Type B pancreatic cell (in vitro differentiated cells): ENCODE results near the gene TTLL11. TPM values are rescaled to one million over a fixed set of nuclear protein-coding genes. Genes with fewer than 3 reads are reported as not detected.

Experiments used
- DNase-seq: peaks from one replicate; pipeline ENCODE4 v3.0.0; 2021; ENCODE audit warnings: mixed read lengths; ENCODE audit not compliant: unreplicated experiment; ENCODE audit errors: extremely low spot score
- H3K27ac Mint-ChIP-seq: 2 replicates; pipeline ENCODE4 v1.8.0; 2021; ENCODE audit warnings: mild to moderate bottlenecking, mixed read lengths
- H3K27me3 Mint-ChIP-seq: 2 replicates; pipeline ENCODE4 v1.8.0; 2021; ENCODE audit warnings: mixed read lengths
- H3K36me3 Mint-ChIP-seq: 2 replicates; pipeline ENCODE4 v1.8.0; 2021; ENCODE audit warnings: mixed read lengths
- H3K4me1 Mint-ChIP-seq: one replicate; pipeline ENCODE4 v1.8.0; 2021; ENCODE audit warnings: mixed read lengths; ENCODE audit not compliant: unreplicated experiment
- H3K4me3 Mint-ChIP-seq: 2 replicates; pipeline ENCODE4 v1.8.0; 2021; ENCODE audit warnings: mild to moderate bottlenecking, mixed read lengths
- H3K9me3 Mint-ChIP-seq: 2 replicates; pipeline ENCODE4 v1.8.0; 2021; ENCODE audit warnings: mixed read lengths
- total RNA-seq: library from RNA; stranded (reverse); gene quantifications from 2 replicates; pipeline ENCODE4 v1.2.1, GENCODE V29; 2021; ENCODE audit warnings: low replicate concordance
- TF ChIP-seq, protein P1 (sequence below): fragments of 200-600 bp; sonication (generic); conservative IDR thresholded peaks from 2 replicates; pipeline ENCODE4 v1.5.0; 2021; ENCODE audit warnings: antibody characterized with exemption, mild to moderate bottlenecking

The TTLL11 gene
- total RNA-seq, 1 donor from 2014 or later = 8.6 TPM

DNA sequence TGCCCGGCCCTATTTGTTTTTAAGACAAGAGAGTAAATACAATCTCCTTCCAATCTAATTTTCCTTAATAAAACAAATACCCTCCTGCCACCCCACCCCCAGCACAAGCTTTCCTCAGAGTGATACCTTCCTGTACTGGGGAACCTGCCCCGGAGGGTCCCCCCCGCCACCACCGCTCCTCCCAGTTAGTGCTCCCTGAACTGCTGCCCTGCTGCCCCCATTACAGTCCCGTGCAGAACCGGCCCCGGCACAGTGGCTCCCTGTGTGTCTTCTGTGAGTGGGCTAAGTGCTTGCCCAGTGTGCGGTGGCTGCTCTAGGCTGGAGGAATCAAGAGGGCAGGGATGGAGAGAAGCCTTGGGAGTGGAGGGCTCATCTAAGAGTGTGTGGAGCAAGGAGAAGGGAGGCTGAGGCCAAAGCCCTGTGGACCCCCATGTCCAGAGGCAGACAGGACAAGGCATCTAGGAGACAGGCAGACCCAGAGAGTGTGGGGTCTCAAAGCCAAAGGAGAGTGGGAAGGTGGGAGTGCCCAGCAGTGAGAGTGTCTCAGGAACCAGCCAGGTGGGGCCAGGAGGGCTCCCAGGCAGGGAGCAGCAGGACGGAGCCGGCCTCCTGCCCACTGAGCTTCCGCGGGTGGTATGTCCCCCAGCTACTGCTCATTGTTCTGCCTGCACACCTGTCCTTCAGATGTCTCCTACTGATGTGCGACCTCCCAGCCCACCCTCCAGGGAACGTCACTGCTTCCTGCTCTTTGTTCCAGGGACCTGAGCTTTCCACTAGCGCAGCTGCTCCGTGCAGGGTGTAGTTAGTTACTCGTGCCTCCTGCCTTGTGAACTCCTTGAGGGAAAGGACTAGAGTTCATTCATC is 312.7 kb downstream of the TTLL11 start:
- Mint-ChIP-seq H3K36me3 (peaks cover 40% of the 10 kb centered on the region), H3K27me3 (no peaks in the 10 kb centered on the region), H3K4me3 (no peak overlapping the region), H3K27ac (peak overlapping the region; percentile 62), H3K4me1 (peaks cover 20% of the 10 kb centered on the region), H3K9me3 (no peaks in the 10 kb centered on the region)
- DNase-seq = no peak
- TF ChIP-seq, protein P1, sequence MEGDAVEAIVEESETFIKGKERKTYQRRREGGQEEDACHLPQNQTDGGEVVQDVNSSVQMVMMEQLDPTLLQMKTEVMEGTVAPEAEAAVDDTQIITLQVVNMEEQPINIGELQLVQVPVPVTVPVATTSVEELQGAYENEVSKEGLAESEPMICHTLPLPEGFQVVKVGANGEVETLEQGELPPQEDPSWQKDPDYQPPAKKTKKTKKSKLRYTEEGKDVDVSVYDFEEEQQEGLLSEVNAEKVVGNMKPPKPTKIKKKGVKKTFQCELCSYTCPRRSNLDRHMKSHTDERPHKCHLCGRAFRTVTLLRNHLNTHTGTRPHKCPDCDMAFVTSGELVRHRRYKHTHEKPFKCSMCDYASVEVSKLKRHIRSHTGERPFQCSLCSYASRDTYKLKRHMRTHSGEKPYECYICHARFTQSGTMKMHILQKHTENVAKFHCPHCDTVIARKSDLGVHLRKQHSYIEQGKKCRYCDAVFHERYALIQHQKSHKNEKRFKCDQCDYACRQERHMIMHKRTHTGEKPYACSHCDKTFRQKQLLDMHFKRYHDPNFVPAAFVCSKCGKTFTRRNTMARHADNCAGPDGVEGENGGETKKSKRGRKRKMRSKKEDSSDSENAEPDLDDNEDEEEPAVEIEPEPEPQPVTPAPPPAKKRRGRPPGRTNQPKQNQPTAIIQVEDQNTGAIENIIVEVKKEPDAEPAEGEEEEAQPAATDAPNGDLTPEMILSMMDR = no peak

DNA sequence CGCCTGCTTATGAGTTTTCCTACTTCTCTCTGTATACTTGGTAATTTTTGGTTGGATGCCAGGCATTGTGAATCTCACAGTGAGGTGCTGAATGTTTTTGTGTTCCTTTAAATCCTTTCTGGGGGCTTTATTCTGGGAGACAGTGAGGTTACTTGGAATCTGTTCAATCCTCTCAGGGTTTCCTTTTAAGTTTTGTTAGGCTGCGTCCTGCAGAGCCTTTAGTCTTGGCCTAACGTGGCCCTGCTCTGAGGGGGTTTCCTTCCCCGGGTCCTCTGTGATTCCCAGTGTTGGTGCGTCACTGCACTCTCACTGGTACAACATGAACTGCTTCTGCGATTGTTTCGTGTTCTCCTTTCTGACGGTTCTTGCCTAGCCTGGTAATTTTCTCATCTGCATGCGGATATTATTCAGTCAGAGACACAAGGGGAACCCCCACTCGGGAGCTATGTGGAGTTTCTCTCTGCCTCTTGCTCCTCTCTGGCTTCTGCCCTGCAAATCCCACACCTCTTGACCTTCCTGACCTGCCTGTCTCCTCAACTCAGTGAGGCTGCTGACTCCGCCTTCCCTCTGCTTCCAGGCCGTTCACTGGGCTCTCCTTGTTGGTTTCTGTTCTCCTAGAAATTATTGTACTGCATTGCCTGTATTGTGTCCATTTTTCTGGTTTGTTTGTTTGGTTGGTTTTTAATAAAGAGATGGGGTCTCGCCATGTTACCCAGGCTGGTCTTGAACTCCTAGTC is 313.6 kb downstream of the TTLL11 start:
- no peaks in the 10 kb centered on the region for H3K27me3 Mint-ChIP-seq
- H3K4me3 Mint-ChIP-seq = no peak overlapping the region
- H3K27ac Mint-ChIP-seq = no peak overlapping the region
- no peaks in the 10 kb centered on the region for H3K9me3 Mint-ChIP-seq
- H3K4me1 Mint-ChIP-seq = peaks cover 18% of the 10 kb centered on the region
- TF ChIP-seq, protein P1 = no peak
- H3K36me3 Mint-ChIP-seq = peaks cover 41% of the 10 kb centered on the region
- no peak for DNase-seq

DNA sequence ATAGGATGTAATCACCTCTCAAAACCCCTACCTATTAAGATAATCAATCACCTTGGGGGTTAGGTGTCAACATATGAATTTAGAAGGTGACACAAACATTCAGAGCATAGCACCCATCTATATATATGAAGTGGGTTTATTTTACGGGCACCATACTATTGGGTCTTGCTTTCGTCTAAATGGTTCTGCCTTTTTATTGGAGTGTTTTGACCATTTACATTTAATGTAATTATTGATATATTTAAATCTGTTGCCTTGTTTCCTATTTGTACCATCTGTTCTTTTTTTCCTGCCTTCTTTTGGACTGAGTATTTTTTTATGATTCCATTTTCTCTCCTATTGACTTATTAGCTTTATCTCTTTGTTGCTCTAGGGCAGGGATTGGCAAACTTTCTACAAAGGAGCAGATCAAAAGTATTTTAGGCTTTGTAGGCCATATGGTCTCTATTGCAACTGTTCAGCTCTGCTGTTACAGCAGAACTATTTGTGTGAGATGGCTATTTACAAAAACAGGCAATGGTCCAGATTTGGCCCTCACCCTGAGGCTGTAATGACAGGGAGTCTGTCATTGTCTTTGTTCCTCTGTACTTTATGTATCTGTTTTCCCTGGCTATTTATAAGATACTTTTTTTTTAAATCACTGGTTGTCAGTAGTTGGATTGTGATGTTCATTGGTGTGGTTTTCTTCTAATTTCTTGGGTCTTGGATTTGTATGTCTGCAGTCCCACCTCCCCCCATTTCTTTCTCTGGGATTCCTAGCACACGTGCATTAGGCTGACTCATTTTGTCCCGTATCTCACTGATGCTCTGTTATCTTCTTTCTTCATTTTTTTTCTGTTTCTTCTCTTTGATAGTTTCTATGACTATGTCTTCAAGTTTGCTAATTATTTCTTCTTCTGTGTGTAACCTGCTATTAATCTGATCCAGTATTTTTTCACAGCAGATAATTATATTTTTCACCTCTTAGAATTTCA is 314.6 kb downstream of the TTLL11 start:
- H3K36me3 Mint-ChIP-seq = peaks cover 41% of the 10 kb centered on the region
- H3K4me3 Mint-ChIP-seq = no peak overlapping the region
- peaks cover 15% of the 10 kb centered on the region for H3K4me1 Mint-ChIP-seq
- H3K27me3 Mint-ChIP-seq = no peaks in the 10 kb centered on the region
- DNase-seq = no peak
- no peaks in the 10 kb centered on the region for H3K9me3 Mint-ChIP-seq
- H3K27ac Mint-ChIP-seq = no peak overlapping the region
- TF ChIP-seq, protein P1 = no peak

DNA sequence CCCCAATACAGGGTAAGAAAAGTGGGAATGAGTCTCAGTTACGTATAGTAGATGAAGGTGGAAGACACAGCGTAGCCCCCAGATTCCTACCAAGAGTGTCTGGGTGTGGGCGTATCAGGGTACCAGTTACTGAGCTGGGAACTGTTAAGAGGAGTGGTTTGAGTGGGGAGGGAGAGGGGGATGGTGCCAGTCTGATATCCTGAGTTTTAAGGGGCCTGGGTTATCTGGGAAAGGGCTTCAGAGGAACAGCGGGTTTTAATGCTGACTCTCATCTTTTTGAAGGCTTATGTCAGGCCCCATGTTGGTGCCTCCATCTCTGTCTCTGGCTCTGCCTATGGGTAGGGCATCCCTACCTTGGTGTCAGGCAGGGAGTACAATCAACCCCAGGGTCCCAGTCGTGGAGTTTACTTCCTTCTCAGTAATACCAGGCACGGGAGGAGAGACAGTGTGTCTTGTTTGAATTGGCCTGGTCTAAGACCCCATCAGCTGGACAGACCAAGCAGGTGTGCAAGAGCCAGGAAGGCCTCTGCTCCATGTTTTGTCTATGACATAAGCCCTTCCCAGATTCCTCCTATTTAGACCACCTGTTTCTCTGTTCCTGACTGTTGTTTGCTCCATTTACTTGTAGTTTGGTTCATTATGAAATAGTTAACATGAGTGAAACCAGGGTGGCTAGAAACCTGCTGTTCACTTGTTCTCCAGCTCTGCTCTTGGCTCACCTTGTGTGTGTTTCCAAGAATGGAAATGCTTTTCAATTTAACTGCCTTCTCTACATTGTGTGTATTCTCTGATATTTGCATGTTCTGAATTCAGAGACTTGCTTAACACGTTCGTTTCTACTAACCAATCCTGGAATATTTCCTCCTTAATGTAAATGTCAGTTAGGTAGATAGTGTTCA is 316.1 kb downstream of the TTLL11 start:
- Mint-ChIP-seq H3K4me3 (no peak overlapping the region), H3K4me1 (peaks cover 11% of the 10 kb centered on the region), H3K27ac (no peak overlapping the region), H3K27me3 (no peaks in the 10 kb centered on the region), H3K9me3 (no peaks in the 10 kb centered on the region), H3K36me3 (peaks cover 41% of the 10 kb centered on the region)
- TF ChIP-seq, protein P1 = no peak
- DNase-seq = no peak
